H1 (cell line): ENCODE results near the gene CXCR5. TPM values are rescaled to one million over a fixed set of nuclear protein-coding genes. Genes with fewer than 3 reads are reported as not detected.

Experiments
- microRNA-seq, 2 experiments: library from miRNA; unstranded; fragments of <30 nt; microRNA quantifications; one replicate each; pipeline versions ENCODE4 to v1.2.0, GENCODE V29; 2016 to 2020; ENCODE audit warnings: borderline microRNAs expressed in 2 of 2, borderline number of aligned reads in 2 of 2, borderline replicate concordance in 1 of 2
- polyA plus RNA-seq, 7 experiments: library from polyadenylated mRNA; depleted of rRNA in 3 of 7; stranded (reverse) in 5 of 7; unstranded in 2 of 7; fragments of >200 nt in 5 of 7; fragments of 200-250 nt in 2 of 7; gene quantifications; 1 replicate in 5 of 7; 2 replicates in 1 of 7; 4 replicates in 1 of 7; pipeline versions ENCODE4 v1.2.1 to v1.2.3, GENCODE V29; 2011 to 2013; ENCODE audit warnings: missing spikeins in 2 of 7, mixed read lengths in 2 of 7
- small RNA-seq: library from polyadenylated mRNA; stranded (forward); fragments of <200 nt; extraction: miRNeasy Mini kit (QIAGEN cat#:217004); gene quantifications from one replicate; pipeline ENCODE3, GENCODE V24; 2013; ENCODE audit not compliant: insufficient read depth
- total RNA-seq: library from RNA; stranded (reverse); fragmentation: NEBNext Ultra II Directional; extraction: Animal tissue kit (Norgen Biotek cat#: 25700); gene quantifications from 2 replicates; pipeline ENCODE4 v1.2.1, GENCODE V29; 2021

Gene CXCR5
- total and polyA plus RNA-seq, 2 of the 8 experiments (the other 6 are each of a cell fraction or from before 2014, with no cell fraction given) = not detected

Small RNAs within 50 kb of the gene (microRNA-seq; reads per million reads assigned to microRNA genes)
- gene MIR4492 = 0 to 0.20 reads per million in 2 experiments

Small RNAs within 50 kb of the gene (small RNA-seq; reads per million reads assigned to genes)
- not detected for gene MIR4492
- gene RF00019 = not detected
- gene RN7SL688P = not detected

Other genes starting within 250 kb of the CXCR5 start
- not detected in 2 replicates for gene TREH, start 204.2 kb upstream of the CXCR5 start, total RNA-seq
- 0.03 TPM in 1 of 2 replicates, not detected in the other for gene TREH, start 204.2 kb upstream of the CXCR5 start, polyA plus RNA-seq (2011; rRNA removed)
- gene DDX6, start 92.7 kb upstream of the CXCR5 start, total RNA-seq = 174 and 181 TPM in 2 replicates
- gene DDX6, start 92.7 kb upstream of the CXCR5 start, polyA plus RNA-seq (2011; rRNA removed) = 15.4 and 29.8 TPM in 2 replicates
- 57.8 and 58.2 TPM in 2 replicates for gene BCL9L, start 42.0 kb downstream of the CXCR5 start, total RNA-seq
- gene BCL9L, start 42.0 kb downstream of the CXCR5 start, polyA plus RNA-seq (2011; rRNA removed) = 6.2 and 15.7 TPM in 2 replicates
- gene UPK2, start 72.4 kb downstream of the CXCR5 start, total RNA-seq = not detected in 2 replicates
- 0.76 and 1.8 TPM in 2 replicates for gene UPK2, start 72.4 kb downstream of the CXCR5 start, polyA plus RNA-seq (2011; rRNA removed)
- not detected in 2 replicates for gene FOXR1, start 87.9 kb downstream of the CXCR5 start, total RNA-seq
- not detected in 2 replicates for gene FOXR1, start 87.9 kb downstream of the CXCR5 start, polyA plus RNA-seq (2011; rRNA removed)
- 33.1 and 36.4 TPM in 2 replicates for gene CENATAC, start 114.2 kb downstream of the CXCR5 start, total RNA-seq
- 20.1 and 22.7 TPM in 2 replicates for gene CENATAC, start 114.2 kb downstream of the CXCR5 start, polyA plus RNA-seq (2011; rRNA removed)
- gene RPS25, start 134.5 kb downstream of the CXCR5 start, total RNA-seq = 1,525 and 1,551 TPM in 2 replicates
- gene RPS25, start 134.5 kb downstream of the CXCR5 start, polyA plus RNA-seq (2011; rRNA removed) = 949 and 1,643 TPM in 2 replicates
- gene TRAPPC4, start 134.9 kb downstream of the CXCR5 start, total RNA-seq = 88.6 and 94.3 TPM in 2 replicates
- 223 and 240 TPM in 2 replicates for gene TRAPPC4, start 134.9 kb downstream of the CXCR5 start, polyA plus RNA-seq (2011; rRNA removed)
- 29.0 and 35.1 TPM in 2 replicates for gene SLC37A4, start 147.0 kb downstream of the CXCR5 start, total RNA-seq
- 91.9 and 101 TPM in 2 replicates for gene SLC37A4, start 147.0 kb downstream of the CXCR5 start, polyA plus RNA-seq (2011; rRNA removed)
- gene HYOU1, start 173.3 kb downstream of the CXCR5 start, total RNA-seq = 293 and 295 TPM in 2 replicates
- gene HYOU1, start 173.3 kb downstream of the CXCR5 start, polyA plus RNA-seq (2011; rRNA removed) = 229 and 239 TPM in 2 replicates
- 15.5 and 16.6 TPM in 2 replicates for gene VPS11, start 183.9 kb downstream of the CXCR5 start, total RNA-seq
- 13.1 and 14.8 TPM in 2 replicates for gene VPS11, start 183.9 kb downstream of the CXCR5 start, polyA plus RNA-seq (2011; rRNA removed)
- 65.5 and 69.3 TPM in 2 replicates for gene HMBS, start 201.0 kb downstream of the CXCR5 start, total RNA-seq
- 104 and 109 TPM in 2 replicates for gene HMBS, start 201.0 kb downstream of the CXCR5 start, polyA plus RNA-seq (2011; rRNA removed)
- gene DPAGT1, start 218.0 kb downstream of the CXCR5 start, total RNA-seq = 59.8 and 62.9 TPM in 2 replicates
- gene DPAGT1, start 218.0 kb downstream of the CXCR5 start, polyA plus RNA-seq (2011; rRNA removed) = 207 and 236 TPM in 2 replicates
- gene C2CD2L, start 223.5 kb downstream of the CXCR5 start, total RNA-seq = 3.3 and 4.0 TPM in 2 replicates
- 2.5 and 3.4 TPM in 2 replicates for gene C2CD2L, start 223.5 kb downstream of the CXCR5 start, polyA plus RNA-seq (2011; rRNA removed)
- 35.0 and 36.6 TPM in 2 replicates for gene HINFP, start 237.7 kb downstream of the CXCR5 start, total RNA-seq
- 37.3 and 41.2 TPM in 2 replicates for gene HINFP, start 237.7 kb downstream of the CXCR5 start, polyA plus RNA-seq (2011; rRNA removed)